Activated CD8-positive, alpha-beta memory T cell treated with anti-CD3 and anti-CD28 coated beads, Interleukin-2, amount 50 U/mL, for 48 hours (primary cell): ENCODE measurements around the gene SNCAIP.

Source experiments
- DNase-seq: peaks from one replicate; pipeline ENCODE4 v3.0.0-alpha.2; 2020

SNCAIP gene

GRCh38 chr5:122401976-122402725, 90.1 kb downstream of the SNCAIP start:
- DNase-seq, result no peak

GRCh38 chr5:122402955-122403685, 91.1 kb downstream of the SNCAIP start:
- no peak for DNase-seq

- DNase-seq, result no peak
Measured at GRCh38 chr5:122404018-122404417, 92.0 kb downstream of the SNCAIP start.

- no peak for DNase-seq
Measured at GRCh38 chr5:122404653-122405362, 92.8 kb downstream of the SNCAIP start.

GRCh38 chr5:122405751-122406150, 93.7 kb downstream of the SNCAIP start:
- DNase-seq, result no peak

- no peak for DNase-seq
Measured at GRCh38 chr5:122406181-122406580, 94.1 kb downstream of the SNCAIP start.

- DNase-seq, result no peak
Measured at GRCh38 chr5:122408592-122409224, 96.7 kb downstream of the SNCAIP start.

GRCh38 chr5:122412966-122413365, 100.9 kb downstream of the SNCAIP start:
- no peak for DNase-seq

GRCh38 chr5:122413722-122414121, 101.7 kb downstream of the SNCAIP start:
- DNase-seq, result no peak

GRCh38 chr5:122415030-122415800, 103.2 kb downstream of the SNCAIP start:
- DNase-seq, result no peak

GRCh38 chr5:122415801-122416120, 103.7 kb downstream of the SNCAIP start:
- DNase-seq, result no peak

GRCh38 chr5:122419142-122419894, 107.3 kb downstream of the SNCAIP start:
- DNase-seq, result no peak

- DNase-seq, result no peak
Measured at GRCh38 chr5:122420091-122420490, 108.1 kb downstream of the SNCAIP start.

GRCh38 chr5:122420537-122421236, 108.7 kb downstream of the SNCAIP start:
- DNase-seq, result no peak

- DNase-seq, result no peak
Measured at GRCh38 chr5:122421374-122422079, 109.5 kb downstream of the SNCAIP start.

- no peak for DNase-seq
Measured at GRCh38 chr5:122423221-122423620, 111.2 kb downstream of the SNCAIP start.

- DNase-seq, result no peak
Measured at GRCh38 chr5:122424132-122424531, 112.1 kb downstream of the SNCAIP start.

GRCh38 chr5:122426301-122426700, 114.3 kb downstream of the SNCAIP start:
- no peak for DNase-seq

- no peak for DNase-seq
Measured at GRCh38 chr5:122427621-122428020, 115.6 kb downstream of the SNCAIP start.

- DNase-seq, result no peak
Measured at GRCh38 chr5:122429545-122430318, 117.7 kb downstream of the SNCAIP start.
